Mammary epithelial cell (primary cell): ENCODE data around the gene GBP2.

Source experiments
- CTCF ChIP-seq, 2 donors: IDR thresholded peaks in 1 of 2; conservative IDR thresholded peaks in 1 of 2; 2 replicates each; pipeline ENCODE4 v1.5.1; 2011 to 2012; ENCODE audit warnings: inconsistent platforms in 2 of 2, low read length in 2 of 2, mild to moderate bottlenecking in 2 of 2, control low read depth in 1 of 2, low read depth in 1 of 2; ENCODE audit not compliant: insufficient read depth in 1 of 2; ENCODE audit errors: extremely low read depth in 1 of 2
- EZH2 ChIP-seq: IDR thresholded peaks from 2 replicates; pipeline ENCODE4 v1.6.1; 2012; ENCODE audit warnings: low read length, inconsistent platforms, borderline replicate concordance

GRCh38 chr1:89081005-89081404 lies 44.9 kb downstream of the GBP2 start:
- TF ChIP-seq EZH2 (no peak), CTCF (conservative IDR thresholded peaks at IDR 0.05 in 1 of 2, IDR thresholded peaks at IDR 0.05 in 1 of 2; ENCODE audit: extremely low read depth in 1 of 2, insufficient read depth in 1 of 2, low read depth in 1 of 2, low read length in 2 of 2) (no peak)
